Hindlimb muscle (tissue), 1 donor: ENCODE measurements around the gene PWP2. TPM values are rescaled to one million over a fixed set of nuclear protein-coding genes. Genes with fewer than 3 reads are reported as not detected.
"Not testable (repeated sequence)": the region's sequence is repeated elsewhere in the genome, so short reads cannot be mapped to it uniquely, and the experiment has no call there.

ENCODE experiments used
- DNase-seq: peaks from one replicate; pipeline ENCODE4 v3.0.0-alpha.2; 2013
- polyA plus RNA-seq: library from polyadenylated mRNA; unstranded; fragments of 120-200 nt; gene quantifications from one replicate; pipeline ENCODE4 v1.2.1, GENCODE V29; 2013; ENCODE audit not compliant: insufficient read length

PWP2 gene
- polyA plus RNA-seq, 1 donor: 5.0 TPM

- no peak for DNase-seq
Measured at GRCh38 chr21:44083631-44084291, 23.4 kb upstream of the PWP2 start.

GRCh38 chr21:44084496-44085241 is 22.5 kb upstream of the PWP2 start:
- no peak for DNase-seq

GRCh38 chr21:44085491-44086321 is 21.5 kb upstream of the PWP2 start:
- no peak for DNase-seq

DNA sequence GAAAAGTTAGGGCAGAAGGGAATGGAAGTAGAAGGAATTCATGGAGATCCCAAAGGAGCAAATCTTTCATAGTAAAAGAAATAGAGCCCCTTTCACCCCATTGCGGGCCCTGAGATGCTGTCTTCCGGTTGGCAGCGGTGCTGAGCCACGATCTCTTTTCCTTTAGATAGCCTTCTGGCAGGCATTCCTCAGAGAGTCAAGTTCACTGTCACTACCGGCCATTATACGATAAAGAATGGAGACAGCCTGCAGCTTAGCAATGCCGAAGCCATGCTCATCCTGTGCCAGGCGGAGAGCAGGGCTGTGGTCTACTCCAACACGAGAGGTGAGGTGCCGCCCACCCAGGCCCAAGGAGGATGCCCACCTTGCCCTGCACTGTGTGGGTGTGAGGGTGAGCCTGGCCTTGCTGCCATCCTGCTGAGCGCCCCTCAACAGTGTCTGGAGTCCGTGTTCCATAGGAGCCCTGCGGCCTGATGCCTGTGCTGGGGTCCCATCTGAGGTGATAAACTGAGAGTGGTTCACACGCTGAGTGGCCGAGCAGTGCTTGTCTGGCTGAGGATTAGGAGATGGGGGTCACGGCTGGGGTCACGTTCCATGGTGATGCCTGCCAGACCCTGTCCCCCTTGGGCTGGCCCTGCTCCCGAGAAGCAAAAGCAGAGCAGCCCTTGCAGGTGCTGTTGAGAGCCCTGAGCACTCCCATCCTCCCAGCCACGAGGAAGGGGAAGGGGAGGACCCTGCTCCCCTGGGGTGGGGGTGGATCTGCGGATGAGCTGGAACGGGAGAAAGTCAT is 20.4 kb upstream of the PWP2 start:
- no peak for DNase-seq

- no peak for DNase-seq
Measured at GRCh38 chr21:44087426-44088400, 19.5 kb upstream of the PWP2 start.

DNA sequence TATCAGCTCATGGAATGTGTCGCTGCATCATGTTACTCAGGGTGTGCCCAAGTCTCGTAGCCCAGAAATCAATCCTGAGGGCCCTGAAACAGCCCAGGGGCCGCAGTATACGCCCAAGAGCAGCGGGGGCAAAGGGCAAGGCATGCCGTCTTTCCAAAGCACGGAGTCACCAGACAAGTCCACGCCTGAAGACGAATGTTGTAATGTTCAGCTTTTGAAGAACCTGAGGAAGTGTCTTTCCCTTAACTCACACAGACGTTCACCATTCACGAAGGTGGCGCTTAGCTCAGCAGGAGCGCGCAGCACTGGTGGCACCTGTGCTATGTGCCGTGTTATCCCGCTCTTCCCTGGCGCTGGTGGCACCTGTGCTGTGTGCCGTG is 18.8 kb upstream of the PWP2 start:
- no peak for DNase-seq

DNA sequence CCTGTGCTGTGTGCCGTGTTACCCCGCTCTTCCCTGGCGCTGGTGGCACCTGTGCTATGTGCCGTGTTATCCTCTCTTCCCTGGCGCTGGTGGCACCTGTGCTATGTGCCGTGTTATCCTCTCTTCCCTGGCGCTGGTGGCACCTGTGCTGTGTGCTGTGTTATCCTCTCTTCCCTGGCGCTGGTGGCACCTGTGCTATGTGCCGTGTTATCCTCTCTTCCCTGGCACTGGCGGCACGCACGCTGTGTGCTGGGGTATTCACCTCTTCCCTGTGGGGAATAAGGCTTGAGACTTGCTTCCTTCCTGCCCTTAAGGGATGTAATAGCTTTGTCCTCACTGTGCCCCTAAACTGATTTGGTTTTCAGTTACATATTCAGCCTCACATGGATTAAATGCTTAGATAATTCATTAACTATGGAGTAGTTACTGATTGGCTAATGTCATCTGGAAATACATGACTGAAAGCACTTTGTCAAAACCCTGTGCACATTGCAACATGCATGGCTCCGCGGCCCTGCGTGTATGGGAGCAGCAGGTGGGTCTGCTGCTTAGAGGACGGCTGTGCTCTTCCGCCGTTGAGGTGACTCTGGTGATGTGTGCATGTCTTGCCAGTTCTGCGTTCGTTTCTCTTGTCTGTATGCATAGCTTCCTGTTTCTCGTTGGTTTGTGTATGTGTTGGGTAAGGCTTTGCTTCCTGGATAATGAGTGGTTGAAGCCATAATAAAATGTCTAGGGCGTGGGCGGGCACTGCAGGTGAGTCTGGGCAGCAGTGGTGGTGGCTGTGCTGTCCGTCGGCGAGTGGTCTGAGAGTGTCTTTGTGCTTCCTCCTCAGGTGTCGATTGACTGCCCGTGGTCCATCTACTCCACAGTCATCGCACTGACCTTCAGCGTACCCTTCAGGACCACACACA is 17.9 kb upstream of the PWP2 start:
- DNase-seq: no peak

DNA sequence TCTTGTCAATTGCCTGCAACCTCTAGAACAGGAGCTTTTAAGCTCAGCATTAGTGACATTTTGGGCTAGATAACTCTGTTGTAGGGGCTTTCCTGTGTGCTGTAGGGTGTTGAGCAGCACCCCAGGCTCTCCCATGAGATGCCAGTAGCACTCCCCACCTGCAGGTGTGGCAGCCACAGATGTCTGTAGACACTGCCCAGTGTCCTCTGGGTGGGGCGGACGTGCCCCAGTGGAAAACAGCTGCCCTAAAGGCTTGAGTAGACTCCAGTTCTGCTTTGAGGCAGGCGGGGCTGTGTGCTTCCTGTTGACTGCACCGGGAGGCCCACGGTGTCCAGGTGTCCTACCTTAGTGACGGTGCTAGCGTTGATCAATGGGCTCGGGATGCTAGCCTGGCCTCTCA is 16.9 kb upstream of the PWP2 start:
- DNase-seq: no peak

DNA sequence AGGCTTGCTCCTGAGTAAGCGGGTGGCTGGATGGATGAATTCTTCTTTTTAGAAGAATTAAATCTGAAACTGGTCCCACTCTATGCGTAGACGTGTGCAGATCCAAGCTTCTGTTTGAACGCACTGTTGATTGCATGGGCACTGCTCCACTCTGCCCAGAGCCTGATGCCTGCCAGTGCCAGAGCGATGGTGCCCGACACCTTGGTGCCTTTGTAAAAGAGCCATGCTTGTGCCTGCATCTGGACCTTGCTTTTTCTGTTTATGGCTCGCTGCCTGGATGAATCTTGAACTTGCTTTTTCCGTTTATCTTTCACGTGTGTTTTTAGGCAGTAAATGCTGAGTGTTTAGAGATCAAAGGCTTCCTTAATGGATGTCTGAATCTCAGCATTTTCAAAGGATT is 15.0 kb upstream of the PWP2 start:
- DNase-seq: no peak

DNA sequence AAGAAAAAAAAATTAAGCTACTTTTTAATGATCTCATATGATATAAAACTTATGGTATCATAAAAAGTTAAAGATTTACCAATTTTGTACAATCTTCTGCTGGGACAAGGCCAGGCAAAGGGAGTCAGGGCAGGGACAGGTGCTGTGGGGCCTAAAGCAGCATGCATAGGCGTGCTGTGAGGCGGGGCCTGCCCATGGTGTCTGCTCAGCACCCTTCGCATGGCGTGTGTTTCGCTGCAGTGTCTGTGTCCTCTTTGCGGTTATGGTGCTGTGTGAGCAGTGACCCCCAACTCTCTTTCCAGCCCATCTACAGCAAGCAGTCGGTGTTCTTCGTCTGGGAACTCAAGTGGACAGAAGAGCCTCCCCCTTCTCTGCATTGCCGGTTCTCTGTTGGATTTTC is 13.4 kb upstream of the PWP2 start:
- DNase-seq: no peak

DNA sequence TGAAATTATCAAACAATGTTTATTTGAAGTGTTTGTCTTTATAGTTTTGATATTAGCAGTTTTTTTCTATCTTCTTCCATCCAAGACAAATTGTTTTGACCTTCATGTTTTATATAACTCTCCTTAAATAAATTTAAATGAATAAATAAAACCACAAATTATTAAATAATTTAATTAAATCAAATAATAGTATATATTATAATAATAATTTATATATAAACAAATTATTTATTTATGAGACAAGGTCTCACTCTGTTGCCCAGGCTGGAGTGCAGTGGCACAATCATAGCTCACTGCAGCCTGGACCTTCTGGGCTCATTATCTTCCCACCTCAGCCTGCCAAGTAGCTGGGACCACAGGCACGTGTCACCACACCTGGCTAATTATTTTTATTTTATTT is 12.4 kb upstream of the PWP2 start:
- no peak for DNase-seq

- not testable (repeated sequence) for DNase-seq
Measured at GRCh38 chr21:44098507-44098906, 8.7 kb upstream of the PWP2 start.

- not testable (repeated sequence) for DNase-seq
Measured at GRCh38 chr21:44098964-44099363, 8.2 kb upstream of the PWP2 start.

DNA sequence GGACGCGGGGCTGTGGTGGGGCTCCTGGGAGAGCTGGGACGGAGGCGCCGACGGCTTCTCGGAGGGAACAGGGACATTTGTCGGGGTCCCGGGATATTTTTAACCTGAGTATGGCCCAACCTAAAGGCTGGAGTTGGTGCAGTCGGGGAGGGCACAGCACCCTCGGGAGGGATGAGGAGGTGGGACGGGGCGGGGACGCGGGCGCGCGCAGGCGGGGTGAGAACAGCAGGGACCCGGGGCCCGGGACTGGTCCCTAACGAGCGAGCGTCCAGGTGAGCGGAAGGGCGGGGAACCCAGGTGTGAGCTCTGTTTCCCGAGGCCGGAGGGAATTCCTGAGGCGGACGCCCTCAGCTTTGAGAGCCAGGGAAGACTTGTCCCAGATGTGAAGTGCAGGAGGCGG is 390 bp downstream of the PWP2 start:
- not testable (repeated sequence) for DNase-seq

GRCh38 chr21:44113702-44114371 is 6.6 kb downstream of the PWP2 start:
- not testable (repeated sequence) for DNase-seq

GRCh38 chr21:44122131-44122530 is 14.9 kb downstream of the PWP2 start:
- not testable (repeated sequence) for DNase-seq

GRCh38 chr21:44127827-44128226 is 20.6 kb downstream of the PWP2 start:
- DNase-seq: not testable (repeated sequence)

DNA sequence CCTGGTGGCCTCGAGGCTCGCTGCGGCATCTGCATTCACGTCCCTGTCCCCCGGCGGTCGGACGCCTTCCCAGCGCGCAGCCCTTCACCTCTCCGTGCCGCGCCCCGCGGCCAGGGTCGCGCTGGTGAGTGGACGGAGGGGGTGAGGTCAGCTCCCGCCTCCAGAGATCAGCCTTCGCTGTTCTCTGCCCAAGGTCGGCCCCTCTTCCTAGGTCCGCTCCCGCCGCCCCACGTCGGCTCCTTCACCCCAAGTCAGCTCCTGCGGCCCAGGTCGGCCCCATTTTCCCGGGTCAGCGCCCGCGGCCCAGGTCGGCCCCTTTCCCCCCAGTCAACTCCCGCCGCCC is 26.5 kb downstream of the PWP2 start:
- not testable (repeated sequence) for DNase-seq

GRCh38 chr21:44134732-44135131 is 27.5 kb downstream of the PWP2 start:
- DNase-seq: not testable (repeated sequence)

- not testable (repeated sequence) for DNase-seq
Measured at GRCh38 chr21:44138039-44138438, 30.8 kb downstream of the PWP2 start.
